Adrenal gland (tissue), 12 donors: ENCODE measurements around the gene ARHGAP26. TPM values are rescaled to one million over a fixed set of nuclear protein-coding genes. Genes with fewer than 3 reads are reported as not detected.

ENCODE experiments used
- DNase-seq, 7 donors: peaks; one replicate each; pipeline ENCODE4 v3.0.0-alpha.2; 2019 to 2020
- H3K27ac ChIP-seq, 5 donors: fragments of 200-600 bp; sonication (generic) in 4 of 5; 1 replicate in 3 of 5; 2 replicates in 2 of 5; pipeline versions ENCODE4 v1.5.1 to v1.8.0; 2016 to 2020; ENCODE audit warnings: mild to moderate bottlenecking in 1 of 5
- H3K27me3 ChIP-seq: fragments of 200-600 bp; 2 replicates; pipeline ENCODE4 v1.8.0; 2021
- H3K36me3 ChIP-seq, 2 donors: fragments of 200-600 bp; replicated peaks in 1 of 2; 1 replicate in 1 of 2; 2 replicates in 1 of 2; pipeline versions ENCODE4 v1.5.1 to v1.8.0; 2018 to 2022
- H3K4me1 ChIP-seq, 2 donors: fragments of 200-600 bp; replicated peaks in 1 of 2; 1 replicate in 1 of 2; 2 replicates in 1 of 2; pipeline versions ENCODE4 v1.5.1 to v1.8.0; 2018 to 2021
- H3K4me3 ChIP-seq, 4 donors: fragments of 200-600 bp; sonication (generic) in 3 of 4; one replicate each; pipeline ENCODE4 v1.5.1; 2016 to 2018
- H3K9me3 ChIP-seq, 3 donors: fragments of 200-600 bp; sonication (generic) in 1 of 3; replicated peaks in 1 of 3; 1 replicate in 2 of 3; 2 replicates in 1 of 3; pipeline versions ENCODE4 v1.5.1 to v1.8.0; 2016 to 2021
- CTCF ChIP-seq, 6 experiments: fragments of 450-650 bp in 4 of 6; fragments of 200-600 bp in 2 of 6; sonication (generic) in 1 of 6; IDR thresholded peaks; 1 replicate in 5 of 6; 2 replicates in 1 of 6; pipeline versions ENCODE4 v1.5.1 to v1.8.0; 2016 to 2021; ENCODE audit warnings: antibody characterized with exemption in 6 of 6, mild to moderate bottlenecking in 2 of 6, moderate library complexity in 1 of 6
- POLR2A ChIP-seq, 2 donors: fragments of 450-650 bp; IDR thresholded peaks; one replicate each; pipeline ENCODE4 v1.6.1; 2017; ENCODE audit warnings: antibody characterized with exemption in 2 of 2, mild to moderate bottlenecking in 2 of 2, moderate library complexity in 1 of 2
- WGBS, 4 donors: extraction: QIAGEN DNeasy Blood & Tissue Kit in 2 of 4; methylation state at CpG; one replicate each; pipeline versions ENCODE4 v1.1.5 to v1.1.7; 2013 to 2017; 5-methylcytosine and 5-hydroxymethylcytosine counted together
- intact Hi-C, 2 donors: fragments of 100-400 bp; cut with DNase I; formaldehyde crosslinking; loops; one replicate each; pipeline versions ENCODE4 v1.14.1 to v1.15.0; 2022 to 2023
- polyA plus RNA-seq, 3 donors: library from polyadenylated mRNA; stranded (reverse); fragments of 200-250 nt in 2 of 3; fragments of 350-450 nt in 1 of 3; fragmentation: Illumina TruSeq in 1 of 3; extraction: RNeasy Lipid Tissue Mini Kit (QIAGEN cat#74804) in 1 of 3; gene quantifications; one replicate each; pipeline ENCODE4 v1.2.3, GENCODE V29; 2013 to 2014
- total RNA-seq, 9 donors: library from RNA; depleted of rRNA in 4 of 9; stranded (reverse); fragments of >200 nt in 4 of 9; fragments of 120-200 nt in 1 of 9; fragmentation: NEBNext Ultra II Directional in 1 of 9; extraction: Animal tissue kit (Norgen Biotek cat#: 25700) in 1 of 9; gene quantifications; one replicate each; pipeline versions ENCODE4 v1.1.0 to v1.2.4, GENCODE V29; 2013 to 2023
- donor health status: healthy with polysubstance abuse.
- donor health status: Bipolar disorder and iron deficiency.
- donor health status: DM: yes; HTN: yes; CAD: no.
- donor health status: DM: no; HTN: no; CAD: no.
- donor health status: DM: no; HTN: no; CAD: no.
- donor health status: DM: yes; HTN: yes; CAD: no.

The ARHGAP26 gene
- total and polyA plus RNA-seq, 12 donors: 3.0 to 21.7 (median 10.8) TPM

GRCh38 chr5:142740474-142741242, 29.5 kb upstream of the ARHGAP26 start:
- TF ChIP-seq POLR2A (IDR thresholded peaks at IDR 0.05) (no peak), CTCF (IDR thresholded peaks at IDR 0.05) (no peak)
- Histone ChIP-seq H3K4me3 (no peak overlapping the region), H3K36me3 (no peaks in the 10 kb centered on the region), H3K9me3 (no peaks in the 10 kb centered on the region), H3K4me1 (no peaks in the 10 kb centered on the region), H3K27me3 (no peaks in the 10 kb centered on the region), H3K27ac (no peak overlapping the region)
- no peak for DNase-seq
- intact Hi-C loops: no loop called here
- 76 to 88% (median 78%) methylated on average over 6 of the region's 6 CpGs for WGBS, 4 donors

- H3K36me3 ChIP-seq: no peaks in the 10 kb centered on the region
- WGBS, 4 donors: 56 to 64% (median 62%) methylated on average over 7 of the region's 7 CpGs
- H3K4me1 ChIP-seq: peaks cover 7 to 10% of the 10 kb centered on the region in 2 donors
- intact Hi-C loops: no loop called here
- H3K27ac ChIP-seq: peak overlapping the region in 1 of 5 donors; percentile 53
- no peaks in the 10 kb centered on the region for H3K27me3 ChIP-seq
- TF ChIP-seq CTCF (IDR thresholded peaks at IDR 0.05): no peak
- no peak for TF ChIP-seq POLR2A (IDR thresholded peaks at IDR 0.05)
- H3K9me3 ChIP-seq: no peaks in the 10 kb centered on the region
- no peak overlapping the region for H3K4me3 ChIP-seq
- DNase-seq: peak in 1 of 7 donors; percentile 13
Measured at GRCh38 chr5:142743592-142744441, 26.4 kb upstream of the ARHGAP26 start.

GRCh38 chr5:142745268-142745667, 24.9 kb upstream of the ARHGAP26 start:
- intact Hi-C loops: no loop called here
- 84 to 89% (median 87%) methylated on average over 4 of the region's 4 CpGs for WGBS, 4 donors
- Histone ChIP-seq H3K4me1 (peaks cover 7 to 10% of the 10 kb centered on the region in 2 donors), H3K36me3 (no peaks in the 10 kb centered on the region), H3K27ac (no peak overlapping the region), H3K4me3 (no peak overlapping the region), H3K27me3 (no peaks in the 10 kb centered on the region), H3K9me3 (no peaks in the 10 kb centered on the region)
- TF ChIP-seq POLR2A (IDR thresholded peaks at IDR 0.05) (no peak), CTCF (IDR thresholded peaks at IDR 0.05) (no peak)
- DNase-seq: no peak
